Choroid plexus epithelial cell (primary cell): ENCODE results near the gene COL21A1.
"Not testable (repeated sequence)": the region's sequence is repeated elsewhere in the genome, so short reads cannot be mapped to it uniquely, and the experiment has no call there.

Experiments
- DNase-seq: peaks from one replicate; pipeline ENCODE4 v3.0.0-alpha.2; 2010; ENCODE audit warnings: low read depth
- H3K4me3 ChIP-seq: 2 replicates; pipeline ENCODE4 v1.5.1; 2011; ENCODE audit warnings: low read depth, mild to moderate bottlenecking, control low read depth, low read length, moderate library complexity
- CTCF ChIP-seq: conservative IDR thresholded peaks from 2 replicates; pipeline ENCODE4 v1.5.1; 2011; ENCODE audit warnings: low read depth, mild to moderate bottlenecking, control low read depth, inconsistent platforms, low read length, moderate library complexity

The COL21A1 gene

GRCh38 chr6:56017198-56017597 lies 230.2 kb downstream of the COL21A1 start:
- no peak for TF ChIP-seq CTCF
- no peak for DNase-seq
- no peak overlapping the region for H3K4me3 ChIP-seq

- H3K4me3 ChIP-seq, DNase-seq: not testable (repeated sequence)
These were observed 233.3 kb downstream of the COL21A1 start for GRCh38 chr6:56014039-56014438.

- TF ChIP-seq CTCF = no peak
- no peak overlapping the region for H3K4me3 ChIP-seq
- DNase-seq = no peak
These were observed 237.7 kb downstream of the COL21A1 start for GRCh38 chr6:56009636-56010035.
